ENCODE measurements around the gene DNAH11.

Gene DNAH11

GRCh38 chr7:21884496-21884895, 341.7 kb downstream of the DNAH11 start:
- DNase-seq = no peak

GRCh38 chr7:21886396-21886795, 343.6 kb downstream of the DNAH11 start:
- no peak for ATAC-seq
- no peak for DNase-seq

More at GRCh38 chr7:21884496-21884895, 341.7 kb downstream of the DNAH11 start:
- ATAC-seq = no peak

- DNase-seq (no peak), ATAC-seq (no peak)
Observed at GRCh38 chr7:21887353-21887752, 344.5 kb downstream of the DNAH11 start.

GRCh38 chr7:21887779-21888178, 344.9 kb downstream of the DNAH11 start:
- DNase-seq (no peak), ATAC-seq (no peak)

GRCh38 chr7:21891291-21891690, 348.5 kb downstream of the DNAH11 start:
- ATAC-seq (no peak), DNase-seq (no peak)

GRCh38 chr7:21893401-21893800, 350.6 kb downstream of the DNAH11 start:
- DNase-seq (no peak), ATAC-seq (no peak)

GRCh38 chr7:21898265-21898930, 355.6 kb downstream of the DNAH11 start:
- DNase-seq (no peak), ATAC-seq (peak; percentile 52)

- no peak for DNase-seq
Observed at GRCh38 chr7:21902240-21902639, 359.4 kb downstream of the DNAH11 start.

GRCh38 chr7:21903020-21903786, 360.4 kb downstream of the DNAH11 start:
- DNase-seq = no peak
- ATAC-seq = no peak

More at GRCh38 chr7:21902240-21902639, 359.4 kb downstream of the DNAH11 start:
- ATAC-seq = no peak

GRCh38 chr7:21908746-21909145, 365.9 kb downstream of the DNAH11 start:
- ATAC-seq (no peak), DNase-seq (no peak)

- ATAC-seq = no peak
Observed at GRCh38 chr7:21910253-21910652, 367.4 kb downstream of the DNAH11 start.

GRCh38 chr7:21911341-21911875, 368.6 kb downstream of the DNAH11 start:
- DNase-seq = no peak
- no peak for ATAC-seq

More at GRCh38 chr7:21910253-21910652, 367.4 kb downstream of the DNAH11 start:
- no peak for DNase-seq

GRCh38 chr7:21912305-21912704, 369.5 kb downstream of the DNAH11 start:
- ATAC-seq (no peak), DNase-seq (no peak)

GRCh38 chr7:21912931-21913780, 370.3 kb downstream of the DNAH11 start:
- DNase-seq (no peak), ATAC-seq (no peak)

- DNase-seq (no peak), ATAC-seq (no peak)
Observed at GRCh38 chr7:21914671-21915070, 371.8 kb downstream of the DNAH11 start.

GRCh38 chr7:21915140-21915539, 372.3 kb downstream of the DNAH11 start:
- DNase-seq (no peak), ATAC-seq (no peak)

GRCh38 chr7:21916176-21916575, 373.3 kb downstream of the DNAH11 start:
- no peak for DNase-seq
- no peak for ATAC-seq

GRCh38 chr7:21916629-21917028, 373.8 kb downstream of the DNAH11 start:
- ATAC-seq (no peak), DNase-seq (no peak)

- no peak for ATAC-seq
Observed at GRCh38 chr7:21918216-21918615, 375.4 kb downstream of the DNAH11 start.

GRCh38 chr7:21920936-21921335, 378.1 kb downstream of the DNAH11 start:
- DNase-seq = no peak
- ATAC-seq = no peak

More at GRCh38 chr7:21918216-21918615, 375.4 kb downstream of the DNAH11 start:
- no peak for DNase-seq

GRCh38 chr7:21922605-21923004, 379.8 kb downstream of the DNAH11 start:
- ATAC-seq (no peak), DNase-seq (no peak)

- DNase-seq (no peak), ATAC-seq (no peak)
Observed at GRCh38 chr7:21923658-21924057, 380.8 kb downstream of the DNAH11 start.

Data from stimulated activated naive CD8-positive, alpha-beta T cell treated with anti-CD3 and anti-CD28 coated beads, Interleukin-15, Interleukin-2, amounts not matched to agents 100 U/mL and 50 U/mL, for 24 hours (primary cell).